Measurements from ENCODE around the gene SGMS1.
"Not testable (repeated sequence)": the region's sequence is repeated elsewhere in the genome, so short reads cannot be mapped to it uniquely, and the experiment has no call there.

The SGMS1 gene

DNA sequence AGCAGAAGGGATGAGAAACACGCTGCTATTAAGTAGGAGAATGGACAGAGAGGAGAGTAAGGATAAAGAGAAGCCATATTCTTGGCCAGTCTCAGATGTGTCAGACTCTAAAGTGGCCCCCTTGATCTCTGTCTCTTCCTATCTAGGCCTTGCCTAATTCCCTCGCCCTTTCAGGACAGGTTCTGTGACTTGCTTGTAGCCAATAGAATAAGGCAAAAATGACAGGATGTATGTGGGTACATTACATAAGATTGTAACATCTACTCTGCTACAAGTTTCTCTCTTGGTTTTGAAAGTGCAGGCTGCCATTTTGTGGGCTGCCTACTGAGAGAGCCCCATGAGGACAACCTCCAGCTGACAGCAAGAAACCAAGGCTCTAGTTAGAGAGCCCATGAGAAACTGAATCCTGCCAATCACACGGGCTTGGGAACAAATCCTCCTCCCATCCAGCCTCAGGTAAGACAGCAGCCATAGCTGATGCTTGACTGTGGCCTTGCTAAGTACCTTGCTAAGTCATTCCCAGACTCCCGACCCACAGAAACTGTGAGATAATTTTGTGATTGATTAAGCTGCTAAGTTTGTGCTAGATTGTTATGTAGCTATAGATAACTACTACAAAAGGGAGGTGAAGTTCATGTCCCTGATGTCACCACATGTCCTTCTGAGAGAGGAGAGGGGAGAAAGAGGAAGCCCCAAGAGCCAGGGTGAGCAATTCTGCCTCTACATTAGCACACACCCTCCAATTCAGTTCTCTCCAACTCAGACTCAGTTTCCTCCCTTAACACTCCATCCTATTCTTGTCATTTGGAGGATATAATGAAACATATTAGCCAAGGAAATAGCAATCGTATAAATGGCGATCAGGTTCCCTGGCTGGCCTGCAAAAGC is 185.5 kb downstream of the SGMS1 start:
- Histone ChIP-seq H3K4me3 (ENCODE audit: insufficient read length, low read depth) (no peak overlapping the region), H3K36me3 (ENCODE audit: insufficient read depth, insufficient read length, low read length) (no peaks in the 10 kb centered on the region), H3K9ac (ENCODE audit: insufficient read length, low read depth) (no peak overlapping the region), H3K9me3 (ENCODE audit: insufficient read depth, low read length) (no peaks in the 10 kb centered on the region), H3K27me3 (ENCODE audit: insufficient read depth, insufficient read length) (no peaks in the 10 kb centered on the region), H3K4me1 (ENCODE audit: insufficient read depth, insufficient read length) (no peaks in the 10 kb centered on the region)
- TF ChIP-seq SUZ12 (IDR thresholded peaks at IDR 0.05; ENCODE audit: extremely low read depth, insufficient read depth, insufficient read length): no peak
- no peak for TF ChIP-seq ZNF274 (IDR thresholded peaks at IDR 0.05; ENCODE audit: low read depth, low read length)
- TF ChIP-seq YY1 (IDR thresholded peaks at IDR 0.05; ENCODE audit: insufficient read depth, insufficient read length): no peak
- no peak for DNase-seq (ENCODE audit: low read depth, low spot score)

DNA sequence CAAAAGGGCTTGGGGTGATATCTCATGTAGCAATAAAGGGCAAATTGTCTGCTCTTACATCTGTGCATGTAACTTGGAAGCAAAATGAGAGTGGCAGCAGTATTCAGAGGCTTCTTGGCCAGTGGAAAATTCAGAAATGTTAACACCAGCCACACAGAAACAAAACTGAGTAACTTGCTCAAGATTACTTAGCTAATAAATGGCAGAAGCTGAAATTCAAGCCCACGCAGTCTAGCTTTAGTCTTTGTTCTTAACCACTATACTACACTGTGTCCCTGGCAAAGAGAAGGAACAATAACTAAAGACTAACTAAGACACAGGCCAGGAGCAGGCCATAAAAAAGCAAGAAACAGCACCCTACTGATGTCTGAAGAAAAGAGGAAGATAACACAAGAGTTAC is 186.5 kb downstream of the SGMS1 start:
- Histone ChIP-seq H3K4me1 (ENCODE audit: insufficient read depth, insufficient read length) (no peaks in the 10 kb centered on the region), H3K27me3 (ENCODE audit: insufficient read depth, insufficient read length) (no peaks in the 10 kb centered on the region), H3K9ac (ENCODE audit: insufficient read length, low read depth) (no peak overlapping the region), H3K4me3 (ENCODE audit: insufficient read length, low read depth) (no peak overlapping the region), H3K9me3 (ENCODE audit: insufficient read depth, low read length) (no peaks in the 10 kb centered on the region), H3K36me3 (ENCODE audit: insufficient read depth, insufficient read length, low read length) (no peaks in the 10 kb centered on the region)
- DNase-seq (ENCODE audit: low read depth, low spot score): no peak
- TF ChIP-seq ZNF274 (IDR thresholded peaks at IDR 0.05; ENCODE audit: low read depth, low read length) (no peak), SUZ12 (IDR thresholded peaks at IDR 0.05; ENCODE audit: extremely low read depth, insufficient read depth, insufficient read length) (no peak), YY1 (IDR thresholded peaks at IDR 0.05; ENCODE audit: insufficient read depth, insufficient read length) (no peak)

DNA sequence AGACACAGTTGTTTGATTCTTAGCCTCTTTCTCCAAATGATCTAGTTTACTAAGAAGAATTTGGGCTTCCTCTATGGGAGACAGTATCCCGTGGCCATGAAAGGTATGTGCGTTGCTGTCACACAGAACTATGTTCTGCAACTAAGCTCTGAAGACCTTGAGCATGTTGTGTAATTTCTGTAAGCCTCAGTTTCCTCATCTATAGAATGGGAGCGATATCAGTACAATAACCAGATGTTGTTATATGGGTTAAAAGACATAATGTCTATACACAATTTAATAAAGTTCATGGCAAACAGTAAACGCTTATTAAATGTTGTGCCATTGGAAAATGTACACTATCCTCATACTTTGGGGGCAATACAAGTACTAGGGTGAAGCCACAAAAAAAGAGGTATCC is 187.0 kb downstream of the SGMS1 start:
- H3K4me3 ChIP-seq (ENCODE audit: insufficient read length, low read depth): no peak overlapping the region
- no peaks in the 10 kb centered on the region for H3K27me3 ChIP-seq (ENCODE audit: insufficient read depth, insufficient read length)
- no peaks in the 10 kb centered on the region for H3K9me3 ChIP-seq (ENCODE audit: insufficient read depth, low read length)
- H3K36me3 ChIP-seq (ENCODE audit: insufficient read depth, insufficient read length, low read length): no peaks in the 10 kb centered on the region
- no peak overlapping the region for H3K9ac ChIP-seq (ENCODE audit: insufficient read length, low read depth)
- TF ChIP-seq YY1 (IDR thresholded peaks at IDR 0.05; ENCODE audit: insufficient read depth, insufficient read length): no peak
- no peak for DNase-seq (ENCODE audit: low read depth, low spot score)
- H3K4me1 ChIP-seq (ENCODE audit: insufficient read depth, insufficient read length): no peaks in the 10 kb centered on the region

DNA sequence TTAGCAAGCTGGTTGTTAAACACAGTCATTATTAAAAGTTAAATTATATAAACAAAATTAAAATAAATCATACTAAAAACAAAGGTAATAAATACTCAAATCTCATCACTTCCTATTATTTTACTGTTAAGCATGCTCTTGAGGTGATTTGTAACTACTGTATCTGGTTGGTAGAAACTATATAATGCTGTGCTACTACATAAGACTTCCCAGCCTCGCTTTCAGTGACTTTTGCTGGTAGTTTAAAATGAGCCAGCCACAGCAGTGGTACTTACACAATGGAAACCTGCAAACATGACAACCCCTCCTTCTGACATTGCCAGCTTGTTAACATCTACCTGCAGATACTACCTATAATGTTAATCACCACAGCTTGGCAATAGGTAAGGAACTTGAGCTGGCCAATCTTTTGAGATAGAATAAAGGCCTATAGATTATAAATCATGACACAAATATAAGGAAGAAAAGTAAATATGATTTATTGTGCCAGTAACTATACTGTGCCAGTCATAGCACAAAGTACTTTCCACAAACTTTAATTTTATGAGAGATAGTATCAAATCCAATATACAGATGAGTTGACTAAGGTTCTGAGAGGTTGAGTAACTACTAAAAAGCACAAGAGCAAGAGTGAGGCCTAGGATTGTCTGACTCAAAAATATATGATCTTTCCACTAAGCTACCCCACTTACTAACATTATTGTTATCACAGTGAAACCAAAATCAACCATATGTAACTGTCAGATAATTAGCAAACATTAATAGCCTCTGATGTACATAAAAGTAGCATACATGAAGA is 191.3 kb downstream of the SGMS1 start:
- Histone ChIP-seq H3K36me3 (ENCODE audit: insufficient read depth, insufficient read length, low read length) (no peaks in the 10 kb centered on the region), H3K4me3 (ENCODE audit: insufficient read length, low read depth) (no peak overlapping the region), H3K9me3 (ENCODE audit: insufficient read depth, low read length) (no peaks in the 10 kb centered on the region), H3K9ac (ENCODE audit: insufficient read length, low read depth) (no peak overlapping the region), H3K4me1 (ENCODE audit: insufficient read depth, insufficient read length) (no peaks in the 10 kb centered on the region), H3K27me3 (ENCODE audit: insufficient read depth, insufficient read length) (no peaks in the 10 kb centered on the region)
- no peak for DNase-seq (ENCODE audit: low read depth, low spot score)
- TF ChIP-seq YY1 (IDR thresholded peaks at IDR 0.05; ENCODE audit: insufficient read depth, insufficient read length) (no peak), ZNF274 (IDR thresholded peaks at IDR 0.05; ENCODE audit: low read depth, low read length) (no peak), SUZ12 (IDR thresholded peaks at IDR 0.05; ENCODE audit: extremely low read depth, insufficient read depth, insufficient read length) (no peak)

DNA sequence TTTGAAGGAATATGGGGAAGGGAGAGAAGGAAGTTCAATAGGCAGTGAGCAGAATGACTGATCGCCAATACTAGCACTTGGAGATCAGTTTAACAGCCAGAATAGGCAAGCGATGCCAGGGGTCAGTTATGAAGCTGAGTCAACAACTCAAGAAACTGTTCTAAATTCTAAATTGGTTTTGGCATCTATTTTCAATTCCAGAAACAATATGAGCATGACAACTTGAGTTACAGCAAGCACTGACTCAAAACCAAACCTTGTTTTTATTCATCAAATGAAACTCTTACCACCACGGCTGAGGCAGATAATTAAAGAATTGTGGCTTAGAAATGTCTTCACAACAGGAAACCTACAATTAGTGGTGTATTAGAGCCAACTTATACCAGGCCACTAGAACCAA is 192.0 kb downstream of the SGMS1 start:
- Histone ChIP-seq H3K36me3 (ENCODE audit: insufficient read depth, insufficient read length, low read length) (no peaks in the 10 kb centered on the region), H3K9ac (ENCODE audit: insufficient read length, low read depth) (no peak overlapping the region), H3K4me1 (ENCODE audit: insufficient read depth, insufficient read length) (no peaks in the 10 kb centered on the region), H3K27me3 (ENCODE audit: insufficient read depth, insufficient read length) (no peaks in the 10 kb centered on the region), H3K4me3 (ENCODE audit: insufficient read length, low read depth) (no peak overlapping the region), H3K9me3 (ENCODE audit: insufficient read depth, low read length) (no peaks in the 10 kb centered on the region)
- DNase-seq (ENCODE audit: low read depth, low spot score): no peak
- TF ChIP-seq SUZ12 (IDR thresholded peaks at IDR 0.05; ENCODE audit: extremely low read depth, insufficient read depth, insufficient read length) (no peak), ZNF274 (IDR thresholded peaks at IDR 0.05; ENCODE audit: low read depth, low read length) (no peak)

DNA sequence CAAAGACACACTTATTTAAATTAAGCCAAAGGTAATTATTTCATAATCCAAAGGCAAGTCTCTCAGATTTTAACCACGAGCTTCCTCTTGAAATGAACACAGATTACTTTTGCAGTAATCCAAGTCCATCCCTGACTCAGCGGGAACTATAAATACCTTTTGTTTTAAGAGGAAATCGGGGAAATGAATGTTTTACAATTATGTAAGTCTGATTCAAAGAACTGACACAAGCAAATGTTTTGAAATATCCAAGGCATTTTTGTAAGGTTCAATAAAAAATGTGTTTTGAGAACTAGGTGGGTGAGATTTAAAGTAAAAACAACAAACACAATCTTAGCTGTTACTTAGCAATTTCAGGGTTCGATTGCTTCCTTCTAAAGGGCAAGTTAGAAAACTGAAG is 192.6 kb downstream of the SGMS1 start:
- H3K4me3 ChIP-seq (ENCODE audit: insufficient read length, low read depth): no peak overlapping the region
- no peaks in the 10 kb centered on the region for H3K27me3 ChIP-seq (ENCODE audit: insufficient read depth, insufficient read length)
- no peaks in the 10 kb centered on the region for H3K4me1 ChIP-seq (ENCODE audit: insufficient read depth, insufficient read length)
- H3K9ac ChIP-seq (ENCODE audit: insufficient read length, low read depth): no peak overlapping the region
- H3K9me3 ChIP-seq (ENCODE audit: insufficient read depth, low read length): no peaks in the 10 kb centered on the region
- H3K36me3 ChIP-seq (ENCODE audit: insufficient read depth, insufficient read length, low read length): no peaks in the 10 kb centered on the region
- no peak for DNase-seq (ENCODE audit: low read depth, low spot score)
- no peak for TF ChIP-seq SUZ12 (IDR thresholded peaks at IDR 0.05; ENCODE audit: extremely low read depth, insufficient read depth, insufficient read length)

DNA sequence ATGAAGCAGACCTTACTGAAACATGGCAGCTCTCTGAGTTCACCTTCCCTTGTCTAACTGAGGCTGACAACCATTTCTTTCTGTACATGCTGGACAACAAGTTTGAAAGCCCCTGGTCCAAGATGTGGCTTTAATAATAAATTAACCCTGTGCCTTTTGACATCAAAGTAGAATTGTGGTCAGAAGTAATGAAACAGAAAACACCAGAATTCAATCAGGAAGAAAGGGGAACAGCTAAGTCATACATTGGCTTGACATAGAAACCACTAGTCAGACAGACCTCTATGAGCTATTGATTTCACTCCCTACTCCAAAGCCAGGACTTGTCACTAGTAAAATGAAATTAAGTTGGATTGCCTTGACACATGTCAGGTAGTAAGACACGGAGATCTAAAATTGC is 197.3 kb downstream of the SGMS1 start:
- Histone ChIP-seq H3K4me3 (ENCODE audit: insufficient read length, low read depth) (no peak overlapping the region), H3K4me1 (ENCODE audit: insufficient read depth, insufficient read length) (no peaks in the 10 kb centered on the region), H3K27me3 (ENCODE audit: insufficient read depth, insufficient read length) (no peaks in the 10 kb centered on the region), H3K9ac (ENCODE audit: insufficient read length, low read depth) (no peak overlapping the region), H3K9me3 (ENCODE audit: insufficient read depth, low read length) (no peaks in the 10 kb centered on the region), H3K36me3 (ENCODE audit: insufficient read depth, insufficient read length, low read length) (no peaks in the 10 kb centered on the region)
- DNase-seq (ENCODE audit: low read depth, low spot score): no peak
- TF ChIP-seq ZNF274 (IDR thresholded peaks at IDR 0.05; ENCODE audit: low read depth, low read length) (no peak), SUZ12 (IDR thresholded peaks at IDR 0.05; ENCODE audit: extremely low read depth, insufficient read depth, insufficient read length) (no peak), YY1 (IDR thresholded peaks at IDR 0.05; ENCODE audit: insufficient read depth, insufficient read length) (no peak)

DNA sequence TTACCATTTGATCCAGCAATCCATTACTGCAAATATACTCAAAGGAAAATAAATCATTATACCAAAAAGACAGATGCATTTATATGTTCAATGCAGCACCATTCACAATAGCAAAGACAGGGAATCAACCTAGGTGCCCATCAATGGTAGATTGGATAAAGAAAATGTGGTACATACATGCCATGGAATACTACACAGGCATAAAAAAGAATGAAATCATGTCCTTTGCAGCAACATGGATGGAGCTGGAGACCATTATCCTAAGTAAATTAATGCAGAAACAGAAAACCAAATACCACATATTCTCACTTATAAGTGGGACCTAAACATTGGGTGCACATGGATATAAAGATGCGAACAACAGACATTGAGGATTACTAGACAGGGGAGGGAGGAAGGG is 198.5 kb downstream of the SGMS1 start:
- H3K9me3 ChIP-seq (ENCODE audit: insufficient read depth, low read length); DNase-seq (ENCODE audit: low read depth, low spot score); H3K4me1 ChIP-seq (ENCODE audit: insufficient read depth, insufficient read length); H3K27me3 ChIP-seq (ENCODE audit: insufficient read depth, insufficient read length); H3K4me3 ChIP-seq (ENCODE audit: insufficient read length, low read depth); H3K36me3 ChIP-seq (ENCODE audit: insufficient read depth, insufficient read length, low read length); H3K9ac ChIP-seq (ENCODE audit: insufficient read length, low read depth): not testable (repeated sequence)

Measured in NT2/D1 (cell line).